ENCODE measurements around the gene SLC7A7.

DNA sequence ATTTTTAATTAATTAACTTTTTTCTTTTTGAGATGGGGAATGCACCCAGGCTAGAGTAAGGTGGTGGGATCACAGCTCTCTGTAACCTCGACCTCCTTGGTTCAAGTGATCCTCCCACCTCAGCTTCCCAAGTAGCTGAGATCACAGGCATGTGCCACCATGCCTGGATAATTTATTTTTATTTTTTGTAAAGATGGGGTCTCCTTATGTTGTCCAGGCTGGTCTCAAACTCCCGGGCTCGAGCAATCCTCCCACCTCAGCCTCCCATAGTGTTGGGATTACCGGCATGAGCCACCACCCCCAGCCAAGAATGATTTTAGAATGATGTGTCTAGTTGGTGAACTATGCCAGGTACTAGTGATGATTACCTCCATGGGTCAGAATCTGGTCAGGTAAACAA is 49.7 kb upstream of the SLC7A7 start:
- TF ChIP-seq POLR2A (IDR thresholded peaks at IDR 0.05) (no peak), POLR2AphosphoS5 (IDR thresholded peaks at IDR 0.05; ENCODE audit: insufficient read depth in 1 of 2, low read depth in 1 of 2) (no peak)
